Heart right ventricle (tissue), 16 donors: ENCODE measurements around the gene OR6V1. TPM values are rescaled to one million over a fixed set of nuclear protein-coding genes. Genes with fewer than 3 reads are reported as not detected.
"Not testable (repeated sequence)": the region's sequence is repeated elsewhere in the genome, so short reads cannot be mapped to it uniquely, and the experiment has no call there.

ENCODE experiments used
- ATAC-seq, 8 donors: fragments of 200-7000 bp; cut with Tn5 transposase; one replicate each; pipeline ENCODE4 v1.9.1; 2020; ENCODE audit warnings: mild to moderate bottlenecking in 8 of 8, moderate library complexity in 8 of 8, moderate number of reproducible peaks in 1 of 8
- DNase-seq, 2 donors: peaks; one replicate each; pipeline ENCODE4 v3.0.0-alpha.2; 2020
- H3K27ac ChIP-seq, 10 donors: fragments of 200-600 bp; sonication (generic) in 2 of 10; one replicate each; pipeline versions ENCODE4 v1.5.0 to v1.8.0; 2020 to 2022; ENCODE audit warnings: mild to moderate bottlenecking in 3 of 10
- H3K27me3 ChIP-seq, 7 donors: fragments of 200-600 bp; one replicate each; pipeline ENCODE4 v1.8.0; 2021 to 2022; ENCODE audit warnings: mild to moderate bottlenecking in 2 of 7
- H3K36me3 ChIP-seq, 9 donors: fragments of 200-600 bp; sonication (generic) in 1 of 9; one replicate each; pipeline versions ENCODE4 v1.5.0 to v1.8.0; 2020 to 2022; ENCODE audit warnings: mild to moderate bottlenecking in 2 of 9
- H3K4me1 ChIP-seq, 9 donors: fragments of 200-600 bp; sonication (generic) in 1 of 9; one replicate each; pipeline versions ENCODE4 v1.5.0 to v1.8.0; 2020 to 2022; ENCODE audit warnings: mild to moderate bottlenecking in 4 of 9
- H3K4me3 ChIP-seq, 10 donors: fragments of 200-600 bp; sonication (generic) in 2 of 10; one replicate each; pipeline versions ENCODE4 v1.5.0 to v1.8.0; 2020 to 2022; ENCODE audit warnings: mild to moderate bottlenecking in 7 of 10, moderate library complexity in 2 of 10
- H3K9me3 ChIP-seq, 11 donors: fragments of 200-600 bp in 10 of 11; sonication (generic) in 2 of 11; one replicate each; pipeline versions ENCODE4 v1.5.0 to v1.8.0; 2013 to 2022; ENCODE audit warnings: mild to moderate bottlenecking in 2 of 11, control low read depth in 1 of 11, moderate library complexity in 1 of 11
- CTCF ChIP-seq, 9 donors: fragments of 200-600 bp; sonication (generic) in 2 of 9; IDR thresholded peaks; one replicate each; pipeline versions ENCODE4 v1.5.0 to v1.8.0; 2021 to 2022; ENCODE audit warnings: antibody characterized with exemption in 9 of 9, mild to moderate bottlenecking in 5 of 9, moderate library complexity in 1 of 9
- WGBS, 2 donors: extraction: QIAGEN DNeasy Blood & Tissue Kit; methylation state at CpG; one replicate each; pipeline ENCODE4 v1.1.7; 2013; ENCODE audit warnings: inconsistent platforms in 1 of 2; 5-methylcytosine and 5-hydroxymethylcytosine counted together
- intact Hi-C, 10 donors: fragments of 100-400 bp; cut with DNase I; formaldehyde crosslinking; loops; one replicate each; pipeline versions ENCODE4 v1.11.1 to v1.14.2; 2022
- polyA plus RNA-seq, 2 donors: library from polyadenylated mRNA; stranded (reverse); fragments of 200-250 nt; gene quantifications; one replicate each; pipeline ENCODE4 v1.2.3, GENCODE V29; 2013
- total RNA-seq, 10 donors: library from RNA; stranded (reverse); fragmentation: NEBNext Ultra II Directional in 3 of 10; extraction: Animal tissue kit (Norgen Biotek cat#: 25700) in 3 of 10; gene quantifications; one replicate each; pipeline versions ENCODE4 v1.2.1 to v1.2.4, GENCODE V29; 2021 to 2023
- donor health status: Arrhythmogenic right ventricular cardiomyopathy.
- donor health status: ischemic (EF 13 %, LVEDD 7.1; RV severe dilation, severe dysfunction).
- donor health status: healthy with polysubstance abuse.
- donor health status: DM: no; HTN: yes; CAD: no.
- donor health status: DM: no; HTN: no; CAD: no.
- donor health status: ischemic (EF 25% LVEDD 6.9; RV normal size, moderate dysfunction).
- donor health status: ischemic (EF 25% LVEDD 5.7; RV mildly dilated, moderate dysfunction).
- donor health status: healthy.
- donor health status: DM: yes; HTN: yes; CAD: no.
- donor health status: Ischemic cardiomyopathy.
- donor health status: ischemic (EF 35%, LVEDD 5.7; RV mildly dilated, moderate dysfunction).
- donor health status: nonischemic (EF 11% LVEDD 7.7; RV severe dilation, severe dysfunction).
- donor health status: DM: yes; HTN: yes; CAD: no.
- donor health status: PGD.
- donor health status: ischemic (EF 29% LVEDD 5.4; RV normal size, mild dysfunction).
- donor health status: nonischemic (EF 23%, LVEDD 6.1; RV moderate dilation, normal function).

The OR6V1 gene
- total and polyA plus RNA-seq, 12 donors, result not detected

- Histone ChIP-seq H3K27me3 (no peaks in the 10 kb centered on the region), H3K27ac (no peak overlapping the region), H3K9me3 (peaks cover 0 to 57% (median 21%) of the 10 kb centered on the region in 11 donors), H3K4me1 (no peaks in the 10 kb centered on the region), H3K4me3 (no peak overlapping the region), H3K36me3 (no peaks in the 10 kb centered on the region)
- no peak for TF ChIP-seq CTCF (IDR thresholded peaks at IDR 0.05)
- WGBS, 2 donors, result 69 to 79% methylated on average over 2 of the region's 2 CpGs
- intact Hi-C loops, result loop anchor here in 1 of 10 donors (10.0 kb wide), 1 partner anchor 71 kb away; the partner anchor contains the start of gene OR9A2
- no peak for ATAC-seq
- DNase-seq, result no peak
Observed at GRCh38 chr7:143096146-143096545, 44.0 kb downstream of the OR6V1 start.

GRCh38 chr7:143099579-143099978 lies 47.4 kb downstream of the OR6V1 start:
- not testable (repeated sequence) for H3K27ac ChIP-seq, H3K27me3 ChIP-seq, H3K4me1 ChIP-seq, ATAC-seq, DNase-seq, H3K36me3 ChIP-seq, H3K4me3 ChIP-seq
- H3K9me3 ChIP-seq, result peaks cover 0 to 74% (median 26%) of the 10 kb centered on the region in 11 donors
- intact Hi-C loops, result loop anchor here in 1 of 10 donors (10.0 kb wide), 1 partner anchor 75 kb away; the partner anchor contains the start of gene OR9A2
- WGBS, 2 donors, result 89% methylated on average over 1 of the region's 1 CpG

Other genes with a start within 250 kb of the OR6V1 start
- gene EPHB6, start 197.3 kb upstream of the OR6V1 start, total RNA-seq, result 1 to 10 TPM in 8 of 10 donors, under 1 TPM in 2; 0.55 to 5.4 (median 2.6) TPM
- 10 to 100 TPM in 1 of 2 donors, 1 to 10 TPM in 1; 1.9 to 14.9 TPM for gene EPHB6, start 197.3 kb upstream of the OR6V1 start, polyA plus RNA-seq
- gene TRPV6, start 166.6 kb upstream of the OR6V1 start, total RNA-seq, result not detected
- under 1 TPM in 1 of 2 donors, not detected in 1; 0.03 TPM for gene TRPV6, start 166.6 kb upstream of the OR6V1 start, polyA plus RNA-seq
- not detected for gene TRPV5, start 118.6 kb upstream of the OR6V1 start, total RNA-seq
- not detected for gene TRPV5, start 118.6 kb upstream of the OR6V1 start, polyA plus RNA-seq
- gene LLCFC1, start 112.9 kb upstream of the OR6V1 start, total RNA-seq, result not detected
- not detected for gene LLCFC1, start 112.9 kb upstream of the OR6V1 start, polyA plus RNA-seq
- 1 to 10 TPM in 2 of 10 donors, under 1 TPM in 5, not detected in 3; 0.09 to 1.3 (median 0.65) TPM for gene KEL, start 90.0 kb upstream of the OR6V1 start, total RNA-seq
- gene KEL, start 90.0 kb upstream of the OR6V1 start, polyA plus RNA-seq, result under 1 TPM; 0.04 to 0.37 TPM
- gene OR9A2, start 25.2 kb upstream of the OR6V1 start, total RNA-seq, result under 1 TPM in 1 of 10 donors, not detected in 9; 0.25 TPM
- not detected for gene OR9A2, start 25.2 kb upstream of the OR6V1 start, polyA plus RNA-seq
- gene PIP, start 79.7 kb downstream of the OR6V1 start, total RNA-seq, result not detected
- not detected for gene PIP, start 79.7 kb downstream of the OR6V1 start, polyA plus RNA-seq
- gene TAS2R39, start 131.1 kb downstream of the OR6V1 start, total RNA-seq, result not detected
- not detected for gene TAS2R39, start 131.1 kb downstream of the OR6V1 start, polyA plus RNA-seq
- not detected for gene TAS2R40, start 169.7 kb downstream of the OR6V1 start, total RNA-seq
- gene TAS2R40, start 169.7 kb downstream of the OR6V1 start, polyA plus RNA-seq, result not detected
- gene GSTK1, start 211.1 kb downstream of the OR6V1 start, total RNA-seq, result 100 to 1,000 TPM; 251 to 294 (median 269) TPM
- gene GSTK1, start 211.1 kb downstream of the OR6V1 start, polyA plus RNA-seq, result 100 to 1,000 TPM; 136 to 317 TPM
- gene TMEM139, start 232.6 kb downstream of the OR6V1 start, total RNA-seq, result 10 to 100 TPM in 7 of 10 donors, 1 to 10 TPM in 3; 5.4 to 14.2 (median 11.1) TPM
- gene TMEM139, start 232.6 kb downstream of the OR6V1 start, polyA plus RNA-seq, result 10 to 100 TPM in 1 of 2 donors, 1 to 10 TPM in 1; 2.6 to 18.0 TPM
- gene CASP2, start 236.0 kb downstream of the OR6V1 start, total RNA-seq, result 10 to 100 TPM in 6 of 10 donors, 1 to 10 TPM in 4; 7.1 to 13.9 (median 10.2) TPM
- gene CASP2, start 236.0 kb downstream of the OR6V1 start, polyA plus RNA-seq, result 1 to 10 TPM; 4.4 to 8.0 TPM